Upper lobe of right lung (tissue), 1 donor: ENCODE measurements around the gene PLBD1. TPM values are rescaled to one million over a fixed set of nuclear protein-coding genes. Genes with fewer than 3 reads are reported as not detected.

ENCODE experiments used
- ATAC-seq: fragments of 200-7000 bp; cut with Tn5 transposase; one replicate; pipeline ENCODE4 v1.9.1; 2020; ENCODE audit warnings: mild to moderate bottlenecking, moderate library complexity
- DNase-seq: peaks from one replicate; pipeline ENCODE4 v3.0.0-alpha.2; 2020
- H3K27ac ChIP-seq: fragments of 200-600 bp; one replicate; pipeline ENCODE4 v1.8.0; 2022
- H3K27me3 ChIP-seq: fragments of 200-600 bp; one replicate; pipeline ENCODE4 v1.8.0; 2022; ENCODE audit warnings: mild to moderate bottlenecking
- H3K36me3 ChIP-seq: fragments of 200-600 bp; one replicate; pipeline ENCODE4 v1.8.0; 2022
- H3K4me1 ChIP-seq: fragments of 200-600 bp; one replicate; pipeline ENCODE4 v1.8.0; 2022
- H3K4me3 ChIP-seq: fragments of 200-600 bp; one replicate; pipeline ENCODE4 v1.8.0; 2022; ENCODE audit warnings: mild to moderate bottlenecking
- H3K9me3 ChIP-seq: fragments of 200-600 bp; one replicate; pipeline ENCODE4 v1.8.0; 2022
- CTCF ChIP-seq: fragments of 200-600 bp; IDR thresholded peaks from one replicate; pipeline ENCODE4 v1.8.0; 2022; ENCODE audit warnings: antibody characterized with exemption
- intact Hi-C: fragments of 100-400 bp; cut with DNase I; formaldehyde crosslinking; loops from one replicate; pipeline ENCODE4 v1.11.0; 2022
- total RNA-seq: library from RNA; stranded (reverse); fragmentation: NEBNext Ultra II Directional; extraction: Animal tissue kit (Norgen Biotek cat#: 25700); gene quantifications from one replicate; pipeline ENCODE4 v1.2.1, GENCODE V29; 2021
- donor health status: DM: no; HTN: yes; CAD: no; lungs with severe emphysema.

PLBD1 gene
- total RNA-seq, 1 donor from 2014 or later, result 49.3 TPM

- peaks cover 76% of the 10 kb centered on the region for H3K36me3 ChIP-seq
- ATAC-seq, result no peak
- no peaks in the 10 kb centered on the region for H3K9me3 ChIP-seq
- intact Hi-C loops, result no loop called here
- no peak for TF ChIP-seq CTCF
- no peak overlapping the region for H3K4me3 ChIP-seq
- H3K27ac ChIP-seq, result no peak overlapping the region
- no peaks in the 10 kb centered on the region for H3K4me1 ChIP-seq
- no peaks in the 10 kb centered on the region for H3K27me3 ChIP-seq
- no peak for DNase-seq
Observed at GRCh38 chr12:14495326-14495725, 72.4 kb downstream of the PLBD1 start.

GRCh38 chr12:14482886-14483285 is 84.8 kb downstream of the PLBD1 start:
- no peak for TF ChIP-seq CTCF
- no peaks in the 10 kb centered on the region for H3K27me3 ChIP-seq
- peaks cover 95% of the 10 kb centered on the region for H3K36me3 ChIP-seq
- H3K4me1 ChIP-seq, result no peaks in the 10 kb centered on the region
- H3K27ac ChIP-seq, result no peak overlapping the region
- H3K9me3 ChIP-seq, result no peaks in the 10 kb centered on the region
- DNase-seq (no peak), ATAC-seq (no peak)
- intact Hi-C loops, result no loop called here
- no peak overlapping the region for H3K4me3 ChIP-seq

- Histone ChIP-seq H3K4me1 (no peaks in the 10 kb centered on the region), H3K27ac (no peak overlapping the region), H3K36me3 (peaks cover 95% of the 10 kb centered on the region), H3K4me3 (no peak overlapping the region), H3K9me3 (no peaks in the 10 kb centered on the region), H3K27me3 (no peaks in the 10 kb centered on the region)
- TF ChIP-seq CTCF, result no peak
- intact Hi-C loops, result no loop called here
- ATAC-seq (no peak), DNase-seq (no peak)
Observed at GRCh38 chr12:14482361-14482760, 85.3 kb downstream of the PLBD1 start.

GRCh38 chr12:14481201-14481600 is 86.5 kb downstream of the PLBD1 start:
- ATAC-seq (no peak), DNase-seq (no peak)
- no peaks in the 10 kb centered on the region for H3K27me3 ChIP-seq
- peaks cover 93% of the 10 kb centered on the region for H3K36me3 ChIP-seq
- H3K9me3 ChIP-seq, result no peaks in the 10 kb centered on the region
- no peak overlapping the region for H3K27ac ChIP-seq
- intact Hi-C loops, result no loop called here
- no peak for TF ChIP-seq CTCF
- H3K4me1 ChIP-seq, result no peaks in the 10 kb centered on the region
- H3K4me3 ChIP-seq, result no peak overlapping the region

- H3K27ac ChIP-seq, result no peak overlapping the region
- no peak for TF ChIP-seq CTCF
- peaks cover 18% of the 10 kb centered on the region for H3K9me3 ChIP-seq
- H3K27me3 ChIP-seq, result no peaks in the 10 kb centered on the region
- no peaks in the 10 kb centered on the region for H3K4me1 ChIP-seq
- no peak for ATAC-seq
- H3K4me3 ChIP-seq, result no peak overlapping the region
- no peak for DNase-seq
- peaks cover 85% of the 10 kb centered on the region for H3K36me3 ChIP-seq
- intact Hi-C loops, result no loop called here
Observed at GRCh38 chr12:14479004-14479403, 88.7 kb downstream of the PLBD1 start.

GRCh38 chr12:14473707-14474287 is 93.9 kb downstream of the PLBD1 start:
- TF ChIP-seq CTCF, result no peak
- H3K9me3 ChIP-seq, result peaks cover 26% of the 10 kb centered on the region
- no peak for ATAC-seq
- no peaks in the 10 kb centered on the region for H3K27me3 ChIP-seq
- H3K27ac ChIP-seq, result no peak overlapping the region
- no peak overlapping the region for H3K4me3 ChIP-seq
- intact Hi-C loops, result no loop called here
- peaks cover 38% of the 10 kb centered on the region for H3K36me3 ChIP-seq
- H3K4me1 ChIP-seq, result no peaks in the 10 kb centered on the region
- DNase-seq, result no peak
